ENCODE measurements around the gene SF3B5. TPM values are rescaled to one million over a fixed set of nuclear protein-coding genes. Genes with fewer than 3 reads are reported as not detected.

SF3B5 gene
- total RNA-seq, 1 experiment from 2014 or later, result 113 TPM

Other genes starting within 250 kb of the SF3B5 start
- not detected in 2 replicates for gene ZC2HC1B, start 231.1 kb downstream of the SF3B5 start, total RNA-seq (2022)
- 9.8 and 10.7 TPM in 2 replicates for gene PLAGL1, start 87.3 kb downstream of the SF3B5 start, total RNA-seq (2022)
- gene STX11, start 54.9 kb upstream of the SF3B5 start, total RNA-seq (2022), result 0.24 TPM in 1 of 2 replicates, not detected in the other
- 89.4 and 109 TPM in 2 replicates for gene UTRN, start 189.8 kb upstream of the SF3B5 start, total RNA-seq (2022)

Measured in Calu3 (cell line).